Small intestine (tissue), 7 donors: ENCODE results near the gene INPP4A. TPM values are rescaled to one million over a fixed set of nuclear protein-coding genes. Genes with fewer than 3 reads are reported as not detected.
A peak's percentile ranks its signal among the peaks of the same experiment; 100 is the strongest.

Experiments
- DNase-seq, 2 donors: peaks; one replicate each; pipeline versions ENCODE4 v3.0.0 to v3.0.0-alpha.2; 2013
- FAIRE-seq: peaks from 2 replicates; lab custom pipeline; 2012; peaks lifted over from hg19 to GRCh38; lab: Jason Lieb, UNC
- H3K27ac ChIP-seq, 3 donors: one replicate each; pipeline ENCODE4 v1.5.1; 2013; ENCODE audit warnings: low read length in 2 of 3, mild to moderate bottlenecking in 2 of 3, control low read depth in 1 of 3, inconsistent platforms in 1 of 3, low read depth in 1 of 3, moderate library complexity in 1 of 3
- H3K27me3 ChIP-seq, 3 donors: one replicate each; pipeline ENCODE4 v1.6.1; 2013; ENCODE audit warnings: low read length in 3 of 3, inconsistent platforms in 1 of 3; ENCODE audit not compliant: control insufficient read depth in 3 of 3, insufficient read depth in 3 of 3
- H3K36me3 ChIP-seq, 3 donors: one replicate each; pipeline ENCODE4 v1.6.1; 2013; ENCODE audit warnings: low read length in 3 of 3, inconsistent platforms in 1 of 3, low read depth in 1 of 3, mild to moderate bottlenecking in 1 of 3, moderate library complexity in 1 of 3; ENCODE audit not compliant: control insufficient read depth in 3 of 3, insufficient read depth in 2 of 3
- H3K4me1 ChIP-seq, 3 donors: one replicate each; pipeline ENCODE4 v1.6.1; 2013; ENCODE audit warnings: low read length in 2 of 3, inconsistent platforms in 1 of 3, low read depth in 1 of 3, mild to moderate bottlenecking in 1 of 3, moderate library complexity in 1 of 3; ENCODE audit not compliant: control insufficient read depth in 3 of 3, insufficient read depth in 2 of 3
- H3K4me3 ChIP-seq, 3 donors: one replicate each; pipeline ENCODE4 v1.5.1; 2013; ENCODE audit warnings: low read length in 3 of 3, control low read depth in 1 of 3, inconsistent platforms in 1 of 3, low read depth in 1 of 3, mild to moderate bottlenecking in 1 of 3, moderate library complexity in 1 of 3
- H3K9me3 ChIP-seq, 2 donors: one replicate each; pipeline ENCODE4 v1.6.1; 2013; ENCODE audit warnings: low read depth in 1 of 2, low read length in 1 of 2; ENCODE audit not compliant: control insufficient read depth in 2 of 2, insufficient read depth in 1 of 2
- WGBS, 3 donors: extraction: QIAGEN DNeasy Blood & Tissue Kit; methylation state at CpG; one replicate each; pipeline ENCODE4 v1.1.7; 2013; 5-methylcytosine and 5-hydroxymethylcytosine counted together
- polyA plus RNA-seq, 4 donors: library from polyadenylated mRNA; stranded (reverse) in 3 of 4; unstranded in 1 of 4; fragments of 200-250 nt in 3 of 4; fragments of 120-200 nt in 1 of 4; gene quantifications; one replicate each; pipeline versions ENCODE4 v1.2.1 to v1.2.3, GENCODE V29; 2013
- donor health status: healthy with polysubstance abuse.
- donor health status: control.
- donor health status: control.
- donor health status: Bipolar disorder and iron deficiency.
- donor health status: healthy.

INPP4A gene
- polyA plus RNA-seq, 4 donors = 1.6 to 8.3 (median 4.1) TPM

GRCh38 chr2:98511981-98512380 lies 67.3 kb downstream of the INPP4A start:
- DNase-seq = no peak
- no peak for FAIRE-seq
- no peaks in the 10 kb centered on the region for H3K4me1 ChIP-seq
- WGBS, 3 donors = 94 to 98% (median 97%) methylated on average over 3 of the region's 3 CpGs
- H3K9me3 ChIP-seq = no peaks in the 10 kb centered on the region
- no peak overlapping the region for H3K4me3 ChIP-seq
- H3K27me3 ChIP-seq = no peaks in the 10 kb centered on the region
- H3K27ac ChIP-seq = no peak overlapping the region
- H3K36me3 ChIP-seq = peaks cover 0 to 12% (median 0%) of the 10 kb centered on the region in 3 donors

DNA sequence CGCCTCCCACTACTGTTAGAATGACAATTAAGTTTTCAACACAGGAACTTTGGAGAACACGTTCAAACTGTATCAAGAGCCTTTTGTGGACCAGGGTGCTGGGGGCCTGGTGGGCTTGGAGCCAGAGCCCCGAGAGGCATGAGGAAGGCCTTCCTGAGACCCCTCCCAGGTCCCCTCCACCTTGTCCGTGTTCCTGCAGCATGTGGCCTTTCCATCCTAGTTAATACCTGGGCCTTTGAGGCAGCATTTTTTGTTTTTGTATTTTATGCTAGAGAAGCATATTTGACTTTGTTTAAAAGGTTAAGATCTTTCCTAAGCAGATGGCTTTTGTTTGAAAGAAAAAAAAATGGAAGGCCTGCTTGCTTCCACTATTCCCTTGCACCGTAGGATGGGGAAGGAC lies 68.0 kb downstream of the INPP4A start:
- DNase-seq (no peak), FAIRE-seq (no peak)
- Histone ChIP-seq H3K4me1 (no peaks in the 10 kb centered on the region), H3K27ac (no peak overlapping the region), H3K9me3 (no peaks in the 10 kb centered on the region), H3K4me3 (no peak overlapping the region), H3K27me3 (no peaks in the 10 kb centered on the region), H3K36me3 (peaks cover 0 to 9% (median 0%) of the 10 kb centered on the region in 3 donors)
- WGBS, 3 donors = 81 to 89% (median 82%) methylated on average over 5 of the region's 5 CpGs

GRCh38 chr2:98514096-98514639 lies 69.5 kb downstream of the INPP4A start:
- FAIRE-seq = no peak
- WGBS, 3 donors = 94 to 97% (median 96%) methylated on average over 5 of the region's 5 CpGs
- H3K4me1 ChIP-seq = no peaks in the 10 kb centered on the region

DNA sequence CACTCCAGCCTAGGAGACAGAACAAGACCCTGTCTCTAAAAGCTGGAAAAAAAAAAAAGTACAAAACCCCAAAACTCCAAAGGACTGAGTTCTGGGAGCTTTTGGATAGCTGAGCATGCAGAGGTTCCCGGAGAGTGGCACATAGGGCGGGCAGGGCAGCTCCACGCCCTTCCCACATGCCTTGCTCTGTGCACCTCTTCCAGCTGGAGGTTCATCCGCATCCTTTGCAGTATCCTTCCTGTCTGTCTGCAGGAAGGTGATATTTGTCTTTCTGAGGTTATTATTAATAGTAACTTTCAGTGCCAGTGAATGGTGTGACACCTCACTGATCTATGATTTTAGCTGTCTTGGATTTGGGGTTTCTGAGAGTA lies 70.2 kb downstream of the INPP4A start:
- FAIRE-seq = no peak
- H3K27me3 ChIP-seq = no peaks in the 10 kb centered on the region
- H3K9me3 ChIP-seq = no peaks in the 10 kb centered on the region
- H3K36me3 ChIP-seq = peaks cover 0 to 10% (median 0%) of the 10 kb centered on the region in 3 donors
- H3K27ac ChIP-seq = peak overlapping the region in 1 of 3 donors; percentile 38
- H3K4me3 ChIP-seq = no peak overlapping the region
- DNase-seq = no peak
- H3K4me1 ChIP-seq = no peaks in the 10 kb centered on the region
- 80 to 92% (median 85%) methylated on average over 4 of the region's 4 CpGs for WGBS, 3 donors

More at GRCh38 chr2:98514096-98514639, 69.5 kb downstream of the INPP4A start:
- Histone ChIP-seq H3K27me3 (no peaks in the 10 kb centered on the region), H3K9me3 (no peaks in the 10 kb centered on the region), H3K36me3 (peaks cover 0 to 7% (median 0%) of the 10 kb centered on the region in 3 donors), H3K27ac (no peak overlapping the region), H3K4me3 (no peak overlapping the region)
- no peak for DNase-seq

- no peak overlapping the region for H3K4me3 ChIP-seq
- DNase-seq (no peak), FAIRE-seq (no peak)
- H3K4me1 ChIP-seq = no peaks in the 10 kb centered on the region
- H3K27me3 ChIP-seq = no peaks in the 10 kb centered on the region
- H3K27ac ChIP-seq = peak overlapping the region in 1 of 3 donors; percentile 38
- peaks cover 0 to 15% (median 0%) of the 10 kb centered on the region in 3 donors for H3K36me3 ChIP-seq
- H3K9me3 ChIP-seq = no peaks in the 10 kb centered on the region
- 79 to 84% (median 82%) methylated on average over 13 of the region's 13 CpGs for WGBS, 3 donors
Observed at GRCh38 chr2:98515250-98515991, 70.8 kb downstream of the INPP4A start.

GRCh38 chr2:98516571-98516970 lies 71.9 kb downstream of the INPP4A start:
- Histone ChIP-seq H3K4me3 (no peak overlapping the region), H3K36me3 (peaks cover 0 to 22% (median 2%) of the 10 kb centered on the region in 3 donors), H3K27ac (no peak overlapping the region), H3K4me1 (no peaks in the 10 kb centered on the region), H3K9me3 (no peaks in the 10 kb centered on the region), H3K27me3 (no peaks in the 10 kb centered on the region)
- no peak for FAIRE-seq
- WGBS, 3 donors = 79 to 92% (median 89%) methylated on average over 3 of the region's 3 CpGs
- DNase-seq = no peak

DNA sequence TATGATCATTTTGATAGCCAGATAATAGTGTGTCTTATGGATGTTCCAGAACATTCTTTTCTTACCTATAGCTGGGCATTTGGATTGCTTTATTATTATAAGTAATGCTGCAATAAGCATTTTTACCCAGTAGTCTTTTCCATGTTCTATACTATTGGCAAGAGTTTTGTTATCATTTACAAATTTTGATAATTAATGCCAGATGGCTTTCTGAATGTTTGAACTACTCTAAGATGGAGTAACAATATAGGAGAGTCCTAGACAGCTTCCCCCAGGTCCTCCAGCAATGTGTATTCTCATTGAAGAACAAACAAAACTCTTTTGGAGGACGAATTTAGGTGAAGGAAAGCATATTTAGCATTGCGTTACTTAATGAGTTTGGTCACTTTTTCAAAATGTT lies 73.0 kb downstream of the INPP4A start:
- Histone ChIP-seq H3K27me3 (no peaks in the 10 kb centered on the region), H3K9me3 (no peaks in the 10 kb centered on the region), H3K4me3 (no peak overlapping the region), H3K36me3 (peaks cover 0 to 19% (median 2%) of the 10 kb centered on the region in 3 donors), H3K4me1 (no peaks in the 10 kb centered on the region), H3K27ac (no peak overlapping the region)
- 84 to 92% (median 91%) methylated on average over 2 of the region's 2 CpGs for WGBS, 3 donors
- FAIRE-seq (no peak), DNase-seq (no peak)

DNA sequence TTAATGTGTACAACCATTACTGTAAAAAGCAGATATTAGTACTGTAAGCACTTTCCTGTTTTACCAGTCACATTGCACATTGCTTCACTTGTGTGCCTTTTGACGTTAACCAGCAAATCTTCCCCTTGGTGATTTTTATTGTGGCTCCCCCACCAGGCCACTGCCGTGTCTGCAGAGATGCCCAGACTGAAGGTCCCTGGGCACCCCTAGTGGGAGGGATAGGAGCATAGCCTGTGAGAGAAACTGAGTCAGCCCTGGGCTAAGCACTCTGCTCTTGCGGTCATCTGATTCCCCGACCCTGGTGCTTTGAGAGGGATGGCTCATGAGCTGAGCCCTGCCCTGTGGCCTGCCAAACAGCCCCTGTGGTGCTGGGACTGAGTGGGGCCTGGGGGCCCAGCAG lies 73.4 kb downstream of the INPP4A start:
- H3K4me1 ChIP-seq = no peaks in the 10 kb centered on the region
- DNase-seq (peak; percentile 19 to 33), FAIRE-seq (no peak)
- H3K27ac ChIP-seq = no peak overlapping the region
- H3K4me3 ChIP-seq = no peak overlapping the region
- H3K9me3 ChIP-seq = no peaks in the 10 kb centered on the region
- WGBS, 3 donors = 62 to 65% (median 64%) methylated on average over 4 of the region's 4 CpGs
- no peaks in the 10 kb centered on the region for H3K27me3 ChIP-seq
- H3K36me3 ChIP-seq = peaks cover 0 to 19% (median 2%) of the 10 kb centered on the region in 3 donors
